Measurements from ENCODE around the gene SGIP1.

GRCh38 chr1:66617362-66618184, 83.6 kb downstream of the SGIP1 start:
- TF ChIP-seq, protein P1, sequence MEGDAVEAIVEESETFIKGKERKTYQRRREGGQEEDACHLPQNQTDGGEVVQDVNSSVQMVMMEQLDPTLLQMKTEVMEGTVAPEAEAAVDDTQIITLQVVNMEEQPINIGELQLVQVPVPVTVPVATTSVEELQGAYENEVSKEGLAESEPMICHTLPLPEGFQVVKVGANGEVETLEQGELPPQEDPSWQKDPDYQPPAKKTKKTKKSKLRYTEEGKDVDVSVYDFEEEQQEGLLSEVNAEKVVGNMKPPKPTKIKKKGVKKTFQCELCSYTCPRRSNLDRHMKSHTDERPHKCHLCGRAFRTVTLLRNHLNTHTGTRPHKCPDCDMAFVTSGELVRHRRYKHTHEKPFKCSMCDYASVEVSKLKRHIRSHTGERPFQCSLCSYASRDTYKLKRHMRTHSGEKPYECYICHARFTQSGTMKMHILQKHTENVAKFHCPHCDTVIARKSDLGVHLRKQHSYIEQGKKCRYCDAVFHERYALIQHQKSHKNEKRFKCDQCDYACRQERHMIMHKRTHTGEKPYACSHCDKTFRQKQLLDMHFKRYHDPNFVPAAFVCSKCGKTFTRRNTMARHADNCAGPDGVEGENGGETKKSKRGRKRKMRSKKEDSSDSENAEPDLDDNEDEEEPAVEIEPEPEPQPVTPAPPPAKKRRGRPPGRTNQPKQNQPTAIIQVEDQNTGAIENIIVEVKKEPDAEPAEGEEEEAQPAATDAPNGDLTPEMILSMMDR (IDR thresholded peaks at IDR 0.05; ENCODE audit: control extremely low read depth in 1 of 3, insufficient read depth in 1 of 3, low read depth in 1 of 3, low read length in 3 of 3) = no peak
- TF ChIP-seq NRF1 (IDR thresholded peaks at IDR 0.05; ENCODE audit: low read depth, low read length) (no peak), EP300 (IDR thresholded peaks at IDR 0.05; ENCODE audit: borderline replicate concordance in 1 of 2, low read depth in 2 of 2, low read length in 2 of 2) (no peak), MAFK (IDR thresholded peaks at IDR 0.05; ENCODE audit: low read depth, low read length) (no peak), SUZ12 (IDR thresholded peaks at IDR 0.05; ENCODE audit: low read length) (no peak), POLR2AphosphoS5 (IDR thresholded peaks at IDR 0.05; ENCODE audit: low read depth, low read length) (no peak), CBX5 (IDR thresholded peaks at IDR 0.05; ENCODE audit: low read depth, low read length) (no peak), RAD21 (IDR thresholded peaks at IDR 0.05 in 1 of 2, conservative IDR thresholded peaks at IDR 0.05 in 1 of 2; ENCODE audit: low read depth in 2 of 2, low read length in 2 of 2) (no peak), GTF2F1 (IDR thresholded peaks at IDR 0.05; ENCODE audit: borderline replicate concordance, low read depth, low read length) (no peak), RBBP5 (IDR thresholded peaks at IDR 0.05; ENCODE audit: borderline replicate concordance, low read depth, low read length) (no peak)
- TF ChIP-seq, protein P2, sequence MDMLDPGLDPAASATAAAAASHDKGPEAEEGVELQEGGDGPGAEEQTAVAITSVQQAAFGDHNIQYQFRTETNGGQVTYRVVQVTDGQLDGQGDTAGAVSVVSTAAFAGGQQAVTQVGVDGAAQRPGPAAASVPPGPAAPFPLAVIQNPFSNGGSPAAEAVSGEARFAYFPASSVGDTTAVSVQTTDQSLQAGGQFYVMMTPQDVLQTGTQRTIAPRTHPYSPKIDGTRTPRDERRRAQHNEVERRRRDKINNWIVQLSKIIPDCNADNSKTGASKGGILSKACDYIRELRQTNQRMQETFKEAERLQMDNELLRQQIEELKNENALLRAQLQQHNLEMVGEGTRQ (IDR thresholded peaks at IDR 0.05; ENCODE audit: low read length) = no peak
